CD1c-positive myeloid dendritic cell (primary cell): ENCODE results near the gene GINS1.
A peak's percentile ranks its signal among the peaks of the same experiment; 100 is the strongest.

ENCODE experiments used
- DNase-seq: peaks from one replicate; pipeline ENCODE4 v3.0.0-alpha.2; 2016; ENCODE audit errors: extremely low spot score

Gene GINS1

DNA sequence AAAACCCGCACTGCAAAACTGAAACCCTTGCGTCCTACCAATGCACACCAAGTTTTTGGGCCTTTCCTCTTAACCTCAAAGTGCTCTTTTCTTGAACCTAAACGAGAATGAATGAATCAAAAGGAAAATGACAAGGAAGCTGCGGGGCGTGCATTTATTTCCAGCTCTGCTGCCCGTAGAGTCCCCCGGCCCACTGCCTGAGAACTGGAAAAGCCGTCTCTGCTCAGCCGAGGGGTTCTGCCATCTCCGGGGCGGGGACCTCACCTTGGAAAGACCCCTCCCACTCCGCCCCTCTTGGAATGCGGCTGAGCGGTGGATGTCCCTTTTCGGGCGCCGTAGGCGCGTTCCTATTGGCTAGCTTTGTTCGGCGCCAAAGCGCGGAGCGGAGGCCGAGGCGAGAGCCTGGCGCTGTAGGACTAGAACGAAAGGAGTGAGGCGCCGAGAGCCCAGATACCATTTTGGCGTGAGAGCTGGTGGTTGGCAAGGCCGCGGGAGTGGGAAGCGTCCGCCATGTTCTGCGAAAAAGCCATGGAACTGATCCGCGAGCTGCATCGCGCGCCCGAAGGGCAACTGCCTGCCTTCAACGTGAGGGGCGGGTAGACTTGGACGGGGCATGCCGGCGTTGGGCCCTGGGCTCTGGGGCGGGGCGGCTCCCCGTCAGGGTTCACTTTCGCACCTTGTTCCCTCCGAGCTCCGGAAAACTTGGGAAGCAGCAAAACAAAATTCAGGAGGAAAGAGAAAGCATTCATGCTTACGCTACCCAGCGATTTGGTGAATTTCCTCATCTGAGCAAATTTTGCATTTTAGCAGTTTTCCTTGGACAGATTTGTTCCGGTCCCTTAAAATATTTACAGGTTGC is at the start of gene GINS1:
TSS of gene GINS1 (plus strand) at position 363 of the 859 bp plus-strand sequence. CDS start at position 511, 148 bp downstream.
- peak; percentile 84 for DNase-seq

GRCh38 chr20:25360631-25361286 is 46.7 kb upstream of the GINS1 start:
- peak; percentile 57 for DNase-seq

GRCh38 chr20:25361287-25361683 is 46.2 kb upstream of the GINS1 start:
- DNase-seq, result no peak

GRCh38 chr20:25364180-25364788 is 43.2 kb upstream of the GINS1 start:
- no peak for DNase-seq

GRCh38 chr20:25364879-25365699 is 42.4 kb upstream of the GINS1 start:
- DNase-seq, result no peak

GRCh38 chr20:25368526-25368925 is 38.9 kb upstream of the GINS1 start:
- DNase-seq, result no peak

DNA sequence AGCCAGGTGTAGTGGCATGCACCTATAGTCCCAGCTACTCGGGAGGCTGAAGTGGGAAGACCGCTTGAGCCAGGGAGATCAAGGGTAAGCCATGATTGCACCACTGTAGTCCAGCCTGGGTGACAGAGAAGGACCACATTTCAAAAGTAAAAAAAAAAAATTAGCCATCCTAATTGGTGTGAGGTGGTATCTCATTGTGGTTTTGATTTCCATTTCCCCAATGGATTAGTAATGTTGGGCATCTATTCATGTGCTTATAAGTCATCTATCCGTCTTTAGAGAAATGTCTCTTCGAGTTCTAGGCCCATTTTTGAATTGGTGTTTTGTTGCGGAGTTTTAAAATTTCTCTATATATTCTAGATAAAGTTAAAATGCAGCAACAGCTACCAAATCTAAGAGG is 38.5 kb upstream of the GINS1 start:
- DNase-seq, result no peak

DNA sequence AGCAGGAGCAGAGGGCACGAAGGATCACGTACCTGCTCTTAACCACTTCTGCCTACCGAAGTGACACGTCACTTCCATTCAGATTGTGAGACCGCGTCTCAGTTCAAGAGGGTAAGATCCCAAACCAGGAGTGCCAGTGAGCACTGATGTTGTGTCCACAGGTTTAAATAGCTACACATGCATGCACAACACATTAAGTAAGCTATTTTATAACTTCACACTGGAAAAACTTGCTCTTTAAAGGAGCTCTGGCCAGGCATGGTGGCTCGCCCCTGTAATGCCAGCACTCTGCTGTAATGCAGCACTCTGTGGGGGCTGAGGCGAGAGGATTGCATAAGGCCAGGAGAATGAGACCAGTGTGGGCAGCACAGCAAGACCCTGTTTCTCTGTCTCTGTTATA is 37.9 kb upstream of the GINS1 start:
- no peak for DNase-seq

DNA sequence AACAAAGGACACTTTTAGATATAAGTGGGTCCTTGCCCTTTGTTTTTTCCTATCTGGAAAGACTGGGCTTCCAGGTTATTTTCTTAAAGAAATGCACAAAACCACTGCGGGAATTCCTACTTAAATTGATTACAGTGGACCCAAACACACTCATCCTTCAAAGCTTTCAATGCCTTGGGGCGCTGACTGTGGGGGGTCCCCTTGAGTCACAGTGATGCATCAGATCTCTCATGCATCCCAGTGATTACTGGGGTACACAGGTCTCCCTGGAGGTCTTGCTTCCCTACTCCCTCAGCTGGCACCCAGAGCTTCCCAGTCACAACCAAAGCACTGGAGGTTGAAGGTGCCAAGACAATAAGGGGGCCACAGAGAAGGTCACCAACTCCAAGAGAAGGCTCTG is 37.5 kb upstream of the GINS1 start:
- DNase-seq, result no peak

- peak; percentile 12 for DNase-seq
Observed at GRCh38 chr20:25372584-25373336, 34.7 kb upstream of the GINS1 start.

DNA sequence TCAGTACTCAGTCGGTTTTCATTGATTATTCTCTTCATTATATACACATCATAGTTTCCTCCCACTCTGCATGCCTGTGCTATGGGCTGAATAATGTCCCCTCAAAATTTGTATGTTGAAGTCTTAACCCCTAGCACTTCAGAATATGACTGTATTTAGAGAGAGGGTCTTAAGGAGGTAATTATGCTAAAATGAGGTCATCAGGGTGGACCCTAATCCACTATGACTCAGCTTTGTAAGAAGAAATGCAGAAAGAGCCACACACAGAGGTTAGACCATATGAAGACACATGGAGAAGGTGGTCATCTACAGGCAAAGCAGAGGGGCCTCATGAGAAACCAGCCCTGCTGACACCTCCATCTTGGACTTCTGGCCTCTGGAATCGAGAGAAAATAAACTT is 32.6 kb upstream of the GINS1 start:
- no peak for DNase-seq

DNA sequence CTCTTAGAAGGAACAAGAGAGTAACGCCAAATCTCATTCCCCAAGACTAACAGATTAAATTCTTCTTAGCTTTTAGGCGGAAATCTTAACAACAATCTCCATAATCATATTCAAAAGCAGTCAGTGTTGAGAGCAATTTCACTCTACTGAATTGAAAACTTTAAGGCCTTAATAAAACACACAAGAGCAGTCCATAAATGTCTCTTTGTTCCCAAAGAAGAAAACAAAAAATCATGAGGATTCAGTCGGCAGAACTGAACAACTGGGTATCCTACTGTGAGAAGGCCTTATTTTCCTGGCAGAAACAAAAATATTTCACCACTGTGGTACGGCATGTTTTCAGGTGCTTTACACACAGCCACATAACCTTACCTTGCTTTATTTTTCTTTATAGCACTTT is 31.2 kb upstream of the GINS1 start:
- no peak for DNase-seq

DNA sequence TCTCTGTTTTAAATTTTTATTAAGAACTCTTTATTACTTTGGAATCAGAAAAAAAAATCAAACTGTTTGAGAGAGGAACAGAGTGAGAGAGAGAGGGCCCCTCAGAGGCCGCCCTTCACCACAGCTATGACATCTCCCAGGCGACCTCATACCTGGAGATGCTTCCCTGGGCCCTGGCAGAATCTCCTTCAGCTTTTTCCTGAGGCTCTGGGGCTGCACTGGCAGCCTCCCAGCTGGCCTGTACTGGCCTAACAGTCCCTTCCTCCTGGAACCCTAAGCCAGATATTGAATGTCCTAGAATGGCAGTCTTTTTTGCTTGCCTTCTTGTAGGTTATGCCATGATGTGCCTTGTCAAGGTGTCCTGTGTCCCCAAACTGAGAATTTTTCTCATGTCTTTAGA is 30.6 kb upstream of the GINS1 start:
- no peak for DNase-seq

GRCh38 chr20:25378189-25378883 is 29.1 kb upstream of the GINS1 start:
- no peak for DNase-seq

DNA sequence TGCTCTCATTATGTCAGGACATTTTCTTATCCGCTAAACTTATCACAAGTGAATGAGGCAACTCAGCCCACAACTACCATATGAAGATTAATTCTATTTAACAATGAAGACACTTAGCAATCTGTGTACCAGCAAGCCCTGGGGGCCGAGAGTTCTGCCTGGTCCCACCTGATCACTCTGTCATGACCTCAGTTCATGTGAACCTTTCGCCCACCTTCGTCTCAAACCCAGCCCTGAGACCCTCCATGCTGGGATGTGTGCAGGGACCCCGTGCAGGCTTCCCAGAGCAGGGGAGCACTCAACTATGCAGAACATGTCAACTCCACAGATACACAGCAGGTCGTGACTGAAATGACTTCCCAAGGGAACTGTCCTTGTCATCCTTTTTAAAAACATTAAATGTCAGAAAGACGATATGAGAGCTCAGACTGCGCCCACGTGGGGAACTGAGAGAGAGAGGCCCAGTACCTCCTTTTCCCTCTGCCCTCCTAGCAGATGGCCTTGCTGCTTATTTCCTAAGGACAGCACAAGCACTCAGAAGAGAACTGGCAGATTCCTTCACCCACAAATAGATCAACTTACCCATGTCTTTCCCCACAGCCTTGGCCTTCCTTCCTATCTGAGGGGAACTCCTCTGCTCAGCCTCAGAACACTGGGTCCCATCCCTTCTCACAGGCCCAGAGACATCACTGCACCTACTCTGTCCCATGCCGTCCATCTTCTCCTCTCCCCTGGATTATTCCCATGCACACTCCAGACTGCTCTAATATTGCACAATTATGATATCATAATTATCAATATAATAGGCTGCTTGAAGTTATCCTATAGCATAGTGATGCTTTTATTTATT is 28.4 kb upstream of the GINS1 start:
- DNase-seq, result peak; percentile 61

DNA sequence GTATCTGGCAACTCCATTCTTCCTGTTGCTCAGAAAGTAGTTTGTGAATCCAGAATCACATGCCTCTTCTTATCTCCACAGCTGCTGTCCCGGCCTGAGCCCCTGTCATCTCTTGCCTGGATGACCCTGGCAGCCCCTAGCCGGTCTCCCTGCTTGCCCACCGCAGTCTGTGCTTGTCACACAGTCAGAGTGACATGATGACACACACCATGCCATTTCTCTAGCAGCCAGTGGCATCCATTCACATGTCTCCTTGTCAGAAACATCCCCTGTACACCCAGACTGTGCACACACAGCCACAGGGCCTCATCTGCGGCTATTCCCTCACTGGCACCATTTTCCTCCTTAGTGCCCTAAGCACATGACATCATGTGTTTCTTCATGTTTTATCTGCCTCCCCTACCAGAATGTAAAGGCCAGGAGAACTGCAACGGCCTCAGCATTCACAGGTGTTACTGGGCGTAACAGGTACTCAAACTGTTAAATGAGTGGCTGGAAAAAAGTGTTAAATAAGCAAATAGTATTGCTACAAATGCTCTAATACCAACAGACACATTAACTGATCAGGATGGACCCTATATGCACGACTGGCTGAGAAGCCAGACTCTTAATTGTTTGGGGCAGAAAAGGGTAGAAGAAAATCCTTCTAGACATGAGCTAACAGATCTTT is 26.4 kb upstream of the GINS1 start:
- no peak for DNase-seq

GRCh38 chr20:25382704-25383370 is 24.6 kb upstream of the GINS1 start:
- DNase-seq, result no peak

DNA sequence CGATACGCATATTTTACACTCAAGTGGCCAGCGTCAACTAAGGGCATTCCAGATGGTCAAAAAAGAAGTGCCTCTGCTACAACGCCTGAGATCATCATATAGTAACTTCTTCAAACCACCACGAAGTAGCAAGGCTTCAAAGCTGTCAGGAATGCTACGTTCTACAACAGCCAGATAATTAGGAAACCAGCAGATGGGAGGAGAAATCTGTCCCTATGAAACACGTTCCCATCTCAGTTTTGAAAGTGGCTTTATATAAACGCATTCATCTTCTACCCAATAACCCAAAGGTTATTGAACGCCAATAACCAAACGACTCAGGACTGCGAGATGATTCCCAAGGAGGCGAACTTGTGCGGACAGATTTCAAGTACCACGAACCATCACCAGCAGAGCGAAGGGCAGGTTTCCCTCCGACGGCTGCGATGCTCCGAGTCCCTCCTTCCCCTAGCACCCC is 18.0 kb upstream of the GINS1 start:
- DNase-seq, result peak; percentile 21
